Mucosa of stomach (tissue), 1 donor: Measurements from ENCODE around the gene ADI1.

Experiments
- H3K27me3 ChIP-seq: one replicate; pipeline ENCODE4 v1.7.0; 2013; ENCODE audit warnings: mild to moderate bottlenecking, low read length; ENCODE audit not compliant: control insufficient read depth, insufficient read depth
- H3K36me3 ChIP-seq: one replicate; pipeline ENCODE4 v1.7.0; 2013; ENCODE audit warnings: low read length; ENCODE audit not compliant: control insufficient read depth, insufficient read depth
- H3K4me1 ChIP-seq: one replicate; pipeline ENCODE4 v1.7.0; 2013; ENCODE audit warnings: mild to moderate bottlenecking, low read length; ENCODE audit not compliant: control insufficient read depth, insufficient read depth
- H3K4me3 ChIP-seq: one replicate; pipeline ENCODE4 v1.7.0; 2013; ENCODE audit warnings: low read length
- H3K9ac ChIP-seq: one replicate; pipeline ENCODE4 v1.7.0; 2013; ENCODE audit warnings: mild to moderate bottlenecking, low read length, moderate library complexity
- H3K9me3 ChIP-seq: one replicate; pipeline ENCODE4 v1.7.0; 2013; ENCODE audit warnings: mild to moderate bottlenecking, low read length, moderate library complexity; ENCODE audit not compliant: control insufficient read depth
- donor health status: Pancreatic carcinoma.

Gene ADI1

DNA sequence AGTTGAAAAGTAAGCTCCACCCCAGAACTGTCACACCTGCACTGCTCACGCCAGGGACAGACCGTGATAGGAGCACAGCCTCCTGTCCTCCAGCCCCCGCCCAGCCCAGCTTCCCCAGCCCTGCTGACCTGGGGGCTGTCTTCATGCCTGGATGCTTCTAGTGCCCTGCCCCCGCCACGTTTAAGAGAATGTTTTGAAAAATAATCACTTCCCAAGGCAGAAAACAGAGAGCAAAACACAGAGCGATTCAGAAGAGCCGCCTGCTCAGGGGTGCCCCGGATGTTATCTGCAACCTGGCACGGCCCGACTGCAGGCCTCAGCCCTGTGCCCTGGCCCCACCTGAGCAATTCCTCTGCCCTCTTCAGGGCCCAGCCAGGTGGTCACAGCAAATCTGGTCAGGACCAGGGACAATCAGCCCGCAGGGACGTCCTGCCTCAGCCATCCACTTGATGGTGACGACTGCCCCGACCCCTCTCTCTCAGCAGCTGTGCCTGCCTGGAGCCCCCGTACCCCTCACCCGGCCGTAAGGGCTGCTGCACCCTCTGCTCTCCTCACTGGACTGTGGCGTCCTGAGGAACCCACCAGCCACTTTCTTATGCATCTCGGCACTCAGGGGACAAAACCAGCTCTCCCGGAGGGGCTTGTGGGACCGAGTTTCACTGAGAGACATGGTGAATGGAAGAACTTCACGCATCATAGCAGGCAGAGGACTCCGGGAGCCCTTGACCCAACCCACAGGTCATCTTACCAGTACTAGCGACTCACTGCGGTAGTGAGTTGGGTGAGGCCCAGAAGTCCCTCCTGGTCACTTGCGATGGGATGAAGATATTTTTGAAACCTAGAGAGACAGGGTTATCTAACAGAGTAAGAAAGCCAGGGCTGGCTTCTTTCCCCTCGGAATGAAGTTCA is 30.2 kb downstream of the ADI1 start:
- Histone ChIP-seq H3K4me1 (peaks cover 6% of the 10 kb centered on the region), H3K9me3 (no peaks in the 10 kb centered on the region), H3K27me3 (no peaks in the 10 kb centered on the region), H3K9ac (peak overlapping the region; percentile 49), H3K36me3 (no peaks in the 10 kb centered on the region), H3K4me3 (no peak overlapping the region)

DNA sequence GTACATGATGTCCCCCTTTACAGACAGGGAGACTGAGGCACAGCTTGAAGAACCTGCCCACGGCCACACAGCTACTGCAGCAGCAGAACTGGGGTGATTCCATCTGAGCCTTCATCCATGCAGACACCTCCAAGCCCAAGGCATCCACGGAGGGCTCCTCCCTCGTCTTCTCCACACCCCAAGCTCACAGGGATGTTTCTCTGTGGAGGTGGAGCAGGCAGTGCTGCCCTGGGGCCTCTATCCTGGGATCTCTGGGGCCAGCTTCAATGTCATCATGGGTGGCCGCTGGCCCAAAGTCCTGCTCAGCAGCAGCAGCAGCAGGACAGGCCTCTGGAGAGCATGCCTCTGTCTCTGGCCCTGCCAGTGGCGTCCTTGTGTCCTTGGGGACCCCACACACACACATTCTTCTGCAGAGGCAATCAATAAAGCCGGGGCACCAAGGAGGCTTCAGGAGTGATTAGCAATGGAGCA is 31.2 kb downstream of the ADI1 start:
- no peaks in the 10 kb centered on the region for H3K36me3 ChIP-seq
- peaks cover 9% of the 10 kb centered on the region for H3K4me1 ChIP-seq
- H3K4me3 ChIP-seq: no peak overlapping the region
- H3K9ac ChIP-seq: no peak overlapping the region
- no peaks in the 10 kb centered on the region for H3K9me3 ChIP-seq
- no peaks in the 10 kb centered on the region for H3K27me3 ChIP-seq

DNA sequence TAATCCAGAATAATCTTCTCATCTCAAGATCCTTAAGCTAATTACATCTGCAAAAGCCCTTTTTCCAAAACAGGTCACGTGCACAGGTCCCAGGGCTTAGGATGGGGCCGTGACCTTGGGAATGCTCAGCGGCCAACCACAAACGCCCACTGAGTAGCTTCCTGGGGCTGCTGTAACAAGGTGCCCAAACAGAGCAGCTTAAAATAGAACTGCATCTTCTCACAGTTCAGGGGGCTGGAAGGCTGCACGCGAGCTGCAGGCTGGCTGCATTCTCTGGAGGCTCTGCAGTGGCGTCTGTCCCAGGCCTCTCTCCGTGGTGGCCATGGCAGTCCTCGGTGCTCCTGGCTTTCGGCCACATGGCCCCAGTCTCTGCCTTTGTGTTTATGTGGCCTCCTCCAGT is 31.9 kb downstream of the ADI1 start:
- H3K9ac ChIP-seq: no peak overlapping the region
- no peaks in the 10 kb centered on the region for H3K9me3 ChIP-seq
- H3K36me3 ChIP-seq: no peaks in the 10 kb centered on the region
- peaks cover 9% of the 10 kb centered on the region for H3K4me1 ChIP-seq
- H3K4me3 ChIP-seq: no peak overlapping the region
- H3K27me3 ChIP-seq: no peaks in the 10 kb centered on the region

DNA sequence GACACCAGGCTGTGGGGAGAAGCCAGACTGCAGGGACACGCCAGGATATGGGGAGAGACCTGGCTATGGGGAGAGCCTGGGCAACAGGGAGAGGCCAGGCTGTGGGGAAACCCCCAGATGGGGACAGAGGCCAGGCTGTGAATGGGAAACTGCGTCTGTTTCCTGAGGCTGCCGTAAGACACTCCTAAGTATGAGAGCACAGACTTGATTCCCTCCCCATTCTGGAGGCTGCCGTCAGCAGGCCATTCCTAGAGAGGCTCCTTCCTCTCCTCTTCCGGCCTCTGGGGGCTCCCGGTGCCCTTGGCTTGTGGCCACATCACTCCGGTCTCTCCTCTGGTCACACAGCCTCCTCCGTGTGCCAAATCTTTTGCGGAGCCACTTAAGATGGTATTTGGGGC is 32.3 kb downstream of the ADI1 start:
- Histone ChIP-seq H3K9me3 (no peaks in the 10 kb centered on the region), H3K4me1 (peaks cover 9% of the 10 kb centered on the region), H3K27me3 (no peaks in the 10 kb centered on the region), H3K36me3 (no peaks in the 10 kb centered on the region), H3K4me3 (no peak overlapping the region), H3K9ac (no peak overlapping the region)

DNA sequence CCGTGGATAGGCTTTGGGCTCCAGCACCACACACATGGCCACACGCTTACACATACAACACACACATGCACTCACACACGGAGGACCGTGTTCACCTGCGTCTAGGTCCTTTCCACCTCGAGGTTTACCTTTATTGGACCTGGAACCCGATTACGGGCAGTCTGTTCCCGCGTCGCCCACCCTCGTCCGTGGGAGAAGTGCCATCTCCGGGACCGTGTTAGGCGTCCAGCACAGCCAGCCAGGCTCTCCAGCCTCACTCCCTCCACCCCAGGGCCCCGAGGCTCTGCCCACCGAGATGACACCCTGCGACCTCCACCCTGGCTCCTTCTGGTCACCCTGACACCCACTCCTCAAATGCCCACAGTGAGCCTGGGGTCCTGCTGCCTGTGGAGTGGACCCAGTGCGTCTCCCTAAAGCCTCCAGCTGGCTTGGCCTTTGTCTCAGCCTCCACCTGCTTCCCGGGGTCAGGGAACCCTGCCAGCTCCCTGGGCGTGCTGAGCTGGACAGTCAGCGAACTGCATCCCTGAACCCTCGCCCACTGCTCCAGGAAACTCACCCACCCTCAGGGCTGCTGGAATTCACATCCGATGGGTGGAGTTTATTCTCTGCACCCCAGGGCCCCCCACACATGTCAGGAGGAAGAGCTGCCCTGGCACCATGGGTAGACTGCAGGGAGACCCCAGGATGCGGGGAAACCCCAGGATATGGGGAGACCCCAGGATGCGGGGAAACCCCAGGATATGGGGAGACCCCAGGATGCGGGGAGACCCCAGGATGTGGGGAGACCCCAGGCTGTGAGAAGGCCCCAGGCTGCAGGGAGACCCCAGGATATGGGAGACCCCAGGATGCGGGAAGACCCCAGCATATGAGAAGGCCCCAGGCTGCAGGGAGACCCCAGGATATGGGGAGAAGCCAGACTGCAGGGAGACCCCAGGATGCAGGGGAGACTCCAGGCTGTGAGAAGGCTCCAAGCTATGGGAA is 33.0 kb downstream of the ADI1 start:
- no peaks in the 10 kb centered on the region for H3K9me3 ChIP-seq
- H3K4me3 ChIP-seq: no peak overlapping the region
- H3K36me3 ChIP-seq: no peaks in the 10 kb centered on the region
- no peak overlapping the region for H3K9ac ChIP-seq
- no peaks in the 10 kb centered on the region for H3K27me3 ChIP-seq
- H3K4me1 ChIP-seq: peaks cover 9% of the 10 kb centered on the region

DNA sequence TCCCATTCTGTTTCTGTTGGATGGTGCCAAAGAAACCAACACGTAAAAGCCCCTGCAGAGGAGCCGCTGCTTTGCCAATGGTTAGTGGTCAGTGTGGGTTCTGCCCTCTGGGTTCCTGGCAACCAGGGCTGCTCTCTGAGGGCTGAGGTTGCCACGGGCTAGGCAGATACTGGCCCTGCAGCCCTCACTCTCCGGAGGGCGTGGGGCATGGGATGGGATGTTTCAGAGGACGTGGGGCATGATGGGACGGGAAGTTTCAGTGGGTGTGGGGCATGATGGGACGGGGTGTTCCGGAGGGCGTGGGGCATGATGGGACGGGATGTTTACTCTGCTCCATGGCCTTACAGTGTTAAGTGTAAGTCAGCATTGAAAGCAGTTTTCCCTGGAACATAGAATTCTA is 34.2 kb downstream of the ADI1 start:
- H3K27me3 ChIP-seq: no peaks in the 10 kb centered on the region
- H3K9ac ChIP-seq: no peak overlapping the region
- no peak overlapping the region for H3K4me3 ChIP-seq
- H3K36me3 ChIP-seq: no peaks in the 10 kb centered on the region
- no peaks in the 10 kb centered on the region for H3K9me3 ChIP-seq
- H3K4me1 ChIP-seq: peaks cover 21% of the 10 kb centered on the region

DNA sequence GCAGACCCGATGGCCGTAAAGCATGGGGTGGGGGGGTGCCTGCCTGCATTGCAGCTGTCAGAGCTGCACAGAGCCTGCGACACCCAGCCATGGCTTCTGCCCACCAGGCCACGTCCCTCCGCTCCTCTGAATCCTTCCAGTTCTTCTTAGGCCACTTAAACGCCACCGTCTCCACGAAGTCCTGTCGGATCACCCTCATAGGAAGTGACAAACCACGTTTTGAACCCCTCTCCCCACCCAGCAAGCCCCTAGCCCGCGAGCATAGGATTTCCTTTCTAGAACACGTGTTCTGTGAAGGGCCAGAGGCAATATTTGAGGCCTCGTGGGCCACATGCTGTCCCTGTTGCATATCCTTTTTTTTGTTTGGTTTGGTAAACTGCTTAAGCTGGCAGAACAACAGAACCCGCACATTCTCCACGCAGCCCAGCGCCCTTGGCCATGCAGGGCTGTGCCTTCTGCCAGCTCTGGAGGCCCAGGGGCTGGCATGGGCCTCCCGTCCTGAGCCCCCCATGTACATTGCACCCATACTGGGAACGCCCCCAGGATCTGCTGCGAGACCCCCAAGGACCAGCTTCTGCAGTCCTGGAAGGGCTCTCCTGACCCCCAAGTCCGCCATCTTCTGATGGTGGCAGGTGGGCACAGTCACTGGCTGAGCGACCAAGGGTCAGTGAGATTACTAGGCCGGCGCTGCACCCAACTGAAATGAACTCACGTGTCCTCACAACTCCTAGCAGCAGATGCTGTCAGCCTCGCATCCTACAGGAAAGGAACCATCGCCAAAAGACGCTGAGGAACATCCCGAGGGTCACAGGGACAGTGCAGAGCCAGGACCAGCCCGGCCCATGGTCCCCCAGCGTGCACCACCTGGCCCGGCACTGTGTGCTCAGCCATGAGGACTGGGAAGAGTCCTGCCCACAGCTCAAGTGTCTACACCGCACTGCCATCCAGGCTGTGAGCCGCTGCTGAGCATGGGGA is 35.1 kb downstream of the ADI1 start:
- peaks cover 21% of the 10 kb centered on the region for H3K4me1 ChIP-seq
- no peaks in the 10 kb centered on the region for H3K36me3 ChIP-seq
- no peaks in the 10 kb centered on the region for H3K9me3 ChIP-seq
- no peak overlapping the region for H3K9ac ChIP-seq
- no peaks in the 10 kb centered on the region for H3K27me3 ChIP-seq
- H3K4me3 ChIP-seq: no peak overlapping the region

DNA sequence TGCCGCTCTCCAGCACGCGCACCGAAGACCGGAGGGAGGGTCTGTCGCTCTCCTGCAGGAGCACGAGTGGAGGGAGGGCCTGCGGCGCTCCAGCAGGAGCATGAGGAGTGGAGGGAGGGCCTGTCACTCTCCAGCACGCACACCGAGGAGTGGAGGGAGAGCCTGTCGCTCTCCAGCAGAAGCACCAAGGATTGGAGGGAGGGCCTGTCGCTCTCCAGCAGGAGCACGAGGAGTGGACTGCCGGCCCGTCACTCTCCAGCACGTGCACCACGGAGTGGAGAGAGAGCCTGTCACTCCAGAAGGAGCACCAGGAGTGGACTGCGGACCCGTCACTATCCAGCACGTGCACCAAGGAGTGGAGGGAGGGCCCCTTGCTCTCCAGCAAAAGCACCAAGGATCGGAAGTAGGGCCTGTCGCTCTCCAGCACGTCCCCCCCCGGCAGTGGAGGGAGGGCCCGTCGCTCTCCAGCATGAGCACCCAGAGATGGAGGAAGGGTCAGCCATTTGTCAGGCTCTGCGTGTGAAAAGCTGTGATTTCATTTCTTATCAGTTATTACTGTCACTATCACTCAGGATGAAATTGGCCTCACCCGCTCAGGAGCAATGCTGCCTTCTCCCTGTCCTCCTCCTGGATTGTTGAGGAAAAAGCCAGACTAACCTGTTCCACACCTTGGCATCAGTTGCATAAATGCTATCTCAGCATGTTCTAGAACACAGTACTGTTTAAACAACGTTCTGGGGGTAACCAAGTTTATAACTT is 35.9 kb downstream of the ADI1 start:
- H3K36me3 ChIP-seq: no peaks in the 10 kb centered on the region
- no peak overlapping the region for H3K4me3 ChIP-seq
- H3K9ac ChIP-seq: no peak overlapping the region
- H3K4me1 ChIP-seq: peaks cover 15% of the 10 kb centered on the region
- no peaks in the 10 kb centered on the region for H3K27me3 ChIP-seq
- no peaks in the 10 kb centered on the region for H3K9me3 ChIP-seq

DNA sequence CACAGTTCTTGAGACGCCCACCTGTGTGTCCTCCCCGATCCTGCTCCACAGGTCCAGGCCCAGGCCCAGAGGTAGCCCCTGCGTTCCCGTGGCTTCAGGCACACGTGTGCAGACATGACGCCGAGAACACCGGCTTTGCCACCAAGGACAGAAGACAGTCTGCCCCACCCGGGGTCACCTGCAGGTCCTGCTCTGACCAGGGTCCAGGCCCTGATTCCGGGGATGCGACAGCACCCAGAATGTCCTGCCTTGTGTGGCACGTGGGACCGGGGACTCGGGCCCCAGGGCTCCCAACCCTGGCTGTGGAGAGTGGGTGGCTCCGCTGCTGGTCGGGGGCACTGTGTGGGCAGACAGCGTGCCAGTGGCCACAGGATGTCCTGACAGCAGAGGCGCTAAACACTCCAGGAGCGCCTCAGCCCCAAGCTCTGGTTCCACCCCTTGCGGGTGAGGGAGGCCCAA is 36.9 kb downstream of the ADI1 start:
- no peak overlapping the region for H3K9ac ChIP-seq
- H3K36me3 ChIP-seq: no peaks in the 10 kb centered on the region
- no peak overlapping the region for H3K4me3 ChIP-seq
- H3K9me3 ChIP-seq: no peaks in the 10 kb centered on the region
- no peaks in the 10 kb centered on the region for H3K27me3 ChIP-seq
- H3K4me1 ChIP-seq: peaks cover 15% of the 10 kb centered on the region

DNA sequence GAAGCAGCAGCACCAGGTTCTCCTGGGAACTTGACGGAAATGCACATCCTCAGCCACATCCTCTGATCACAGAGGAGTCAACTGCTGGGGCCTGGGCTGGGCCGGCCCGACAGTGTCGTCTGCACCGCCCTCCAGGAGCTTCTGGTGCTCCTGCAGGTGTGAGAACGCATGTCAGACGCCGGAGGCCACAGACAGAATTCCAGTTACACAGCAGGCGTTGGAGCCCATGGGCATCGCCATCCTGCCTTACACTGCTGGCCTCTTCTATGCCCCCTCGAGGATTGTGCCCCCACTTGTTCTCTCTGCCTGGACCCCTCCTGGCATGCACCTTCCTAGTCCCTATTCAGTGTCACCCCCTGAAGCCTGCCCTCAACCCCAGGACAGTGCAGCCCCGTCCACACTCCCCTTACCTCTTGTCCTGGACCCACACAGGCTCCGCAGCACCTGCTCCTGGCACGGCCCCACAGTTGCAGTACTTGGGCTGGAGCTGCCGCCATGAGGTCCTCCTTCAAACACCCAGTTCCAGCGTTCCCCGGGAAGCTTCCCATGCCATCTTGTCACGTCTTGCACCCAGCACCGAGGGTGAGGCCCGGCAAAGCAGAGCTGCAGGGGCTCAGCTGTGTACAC is 37.5 kb downstream of the ADI1 start:
- no peaks in the 10 kb centered on the region for H3K27me3 ChIP-seq
- no peaks in the 10 kb centered on the region for H3K36me3 ChIP-seq

More for the DNA sequence above, 37.5 kb downstream of the ADI1 start:
- H3K9me3 ChIP-seq: no peaks in the 10 kb centered on the region
- peaks cover 15% of the 10 kb centered on the region for H3K4me1 ChIP-seq
- no peak overlapping the region for H3K9ac ChIP-seq
- H3K4me3 ChIP-seq: no peak overlapping the region
